ENCODE data around the gene FANCC. TPM values are rescaled to one million over a fixed set of nuclear protein-coding genes. Genes with fewer than 3 reads are reported as not detected.
"Not testable (repeated sequence)": the region's sequence is repeated elsewhere in the genome, so short reads cannot be mapped to it uniquely, and the experiment has no call there.

Gene FANCC
- total RNA-seq, 1 experiment from 2014 or later, result 13.4 TPM

DNA sequence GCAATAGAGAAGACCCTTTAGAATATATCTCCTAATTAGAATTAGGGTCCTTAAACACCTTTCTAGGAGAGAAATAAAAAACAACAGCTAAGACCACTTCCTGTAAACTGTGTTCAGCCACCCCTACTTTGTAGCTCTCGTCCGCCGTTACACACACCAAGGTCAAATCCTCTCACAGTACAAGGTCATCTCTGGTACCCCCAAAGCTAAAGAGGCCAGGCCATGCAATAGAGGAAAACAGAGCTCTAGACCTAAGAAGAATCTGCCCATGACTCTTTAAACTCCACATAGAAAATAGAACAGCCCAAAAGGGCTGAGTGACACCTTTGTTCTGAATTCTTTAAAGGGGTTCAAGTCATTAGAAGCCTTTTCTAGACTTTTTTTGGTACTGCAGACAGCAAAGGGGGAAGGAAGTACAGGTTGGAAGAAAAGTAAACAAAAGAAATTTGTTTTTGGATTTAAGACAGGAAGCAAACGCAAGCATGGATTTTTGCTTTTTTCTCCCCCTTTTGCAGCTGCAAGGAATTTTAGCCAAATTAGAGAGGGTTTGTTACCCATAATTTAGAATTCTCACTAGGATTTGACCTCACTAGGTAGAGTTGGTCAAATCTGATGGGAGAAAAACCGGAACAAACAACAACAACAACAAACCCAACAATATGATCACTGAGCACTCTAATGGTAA, 13.4 kb upstream of the FANCC start:
- no peak for DNase-seq (ENCODE audit: low read depth)

DNA sequence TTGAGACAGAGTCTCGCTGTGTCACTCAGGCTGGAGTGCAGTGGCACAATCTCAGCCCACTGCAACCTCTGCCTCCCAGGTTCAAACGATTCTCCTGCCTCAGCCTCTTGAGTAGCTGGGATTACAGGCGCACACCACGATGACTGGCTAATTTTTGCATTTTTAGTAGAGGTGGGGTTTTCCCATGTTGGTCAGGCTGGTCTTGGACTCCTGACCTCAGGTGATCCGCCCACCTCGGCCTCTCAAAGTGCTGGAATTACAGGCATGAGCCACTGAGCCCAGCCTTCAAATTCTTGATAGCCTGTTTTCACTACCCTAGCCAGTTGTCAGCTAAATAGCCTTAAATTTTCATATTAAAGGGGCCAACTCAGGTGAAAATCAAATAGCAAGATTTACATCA, 11.6 kb upstream of the FANCC start:
- DNase-seq (ENCODE audit: low read depth), result not testable (repeated sequence)

GRCh38 chr9:95327239-95327865, 9.8 kb upstream of the FANCC start:
- no peak for DNase-seq (ENCODE audit: low read depth)

DNA sequence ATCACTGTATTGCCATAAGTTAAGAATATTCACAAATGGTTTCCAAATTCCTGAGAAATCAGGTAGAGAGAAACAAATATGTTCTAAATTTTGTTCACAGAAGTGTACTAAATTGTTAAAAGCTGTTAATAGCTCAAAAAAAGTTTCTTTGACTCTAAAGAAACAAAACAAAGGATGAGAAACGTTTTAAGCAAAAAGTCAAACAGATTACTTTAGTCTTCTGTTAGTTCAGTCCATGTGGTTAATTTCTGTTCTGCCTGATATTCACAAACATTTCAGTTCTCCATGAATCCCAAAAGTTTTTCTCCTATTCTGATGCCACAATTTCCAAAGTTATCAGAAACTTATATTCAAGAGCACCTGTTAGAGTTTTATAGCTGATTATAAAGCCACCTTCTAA, 7.7 kb upstream of the FANCC start:
- no peak for DNase-seq (ENCODE audit: low read depth)

DNA sequence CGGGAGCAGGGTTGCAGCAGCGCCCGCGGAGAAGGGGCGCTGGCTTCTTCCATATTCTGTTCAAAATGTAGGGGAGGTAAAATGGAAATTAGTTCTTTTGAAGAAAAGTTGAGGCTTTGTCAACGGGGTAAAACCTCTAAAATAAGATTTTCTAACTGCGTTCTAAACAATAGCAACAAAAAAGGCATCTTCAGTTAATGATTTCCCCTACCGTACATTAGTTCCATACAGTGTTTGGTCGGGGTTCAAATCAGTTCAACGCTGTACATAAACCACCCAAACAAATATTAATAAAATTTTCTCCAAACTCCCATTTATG, 343 bp upstream of the FANCC start:
- no peak for DNase-seq (ENCODE audit: low read depth)

GRCh38 chr9:95316794-95317118, 753 bp downstream of the FANCC start:
- peak; percentile 85 for DNase-seq (ENCODE audit: low read depth)

- DNase-seq (ENCODE audit: low read depth), result no peak
Measured at GRCh38 chr9:95316274-95316673, 1.2 kb downstream of the FANCC start.

- no peak for DNase-seq (ENCODE audit: low read depth)
Measured at GRCh38 chr9:95315108-95315746, 2.3 kb downstream of the FANCC start.

DNA sequence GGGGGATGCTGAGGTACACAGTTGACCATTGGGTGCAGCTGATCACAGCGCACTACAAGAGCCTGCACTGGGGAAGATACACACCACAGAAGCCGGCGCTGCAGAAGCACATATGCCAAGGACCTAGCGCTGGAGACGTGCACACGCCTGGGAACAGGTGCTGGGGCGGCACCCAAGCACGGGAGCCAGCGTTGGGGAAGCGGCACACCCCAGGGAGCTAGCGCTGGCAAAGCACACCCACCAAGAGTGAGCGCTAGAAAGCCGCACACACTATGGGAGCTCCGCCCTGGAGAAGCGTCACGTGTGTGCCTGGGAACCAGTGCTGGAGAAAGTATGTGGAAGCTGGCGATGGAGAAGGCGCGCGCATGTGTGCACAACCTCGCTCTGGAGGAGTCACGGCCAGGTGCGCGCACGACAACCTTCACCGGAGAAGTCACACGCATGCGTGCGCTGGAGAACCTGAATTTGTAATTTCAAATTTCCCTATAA, 4.5 kb downstream of the FANCC start:
- DNase-seq (ENCODE audit: low read depth), result peak; percentile 43

DNA sequence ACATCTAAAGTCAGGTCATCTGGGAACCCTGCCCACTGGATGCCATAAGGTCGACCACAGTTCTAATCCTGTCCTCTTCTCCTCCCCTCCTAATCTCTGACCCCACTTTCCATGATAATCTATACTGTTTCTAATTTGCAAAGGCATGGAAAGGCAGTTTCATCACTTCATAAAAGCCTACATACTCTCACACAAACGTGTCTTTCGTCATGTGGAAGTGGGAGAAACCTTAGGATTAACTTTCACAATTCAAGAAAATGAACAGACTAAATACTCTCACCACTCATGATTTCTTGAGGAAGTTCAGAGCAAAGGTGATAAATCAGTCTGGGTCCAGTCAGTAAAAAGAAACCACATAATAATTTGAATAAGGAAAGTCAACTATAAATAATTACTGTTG, 5.5 kb downstream of the FANCC start:
- no peak for DNase-seq (ENCODE audit: low read depth)

DNA sequence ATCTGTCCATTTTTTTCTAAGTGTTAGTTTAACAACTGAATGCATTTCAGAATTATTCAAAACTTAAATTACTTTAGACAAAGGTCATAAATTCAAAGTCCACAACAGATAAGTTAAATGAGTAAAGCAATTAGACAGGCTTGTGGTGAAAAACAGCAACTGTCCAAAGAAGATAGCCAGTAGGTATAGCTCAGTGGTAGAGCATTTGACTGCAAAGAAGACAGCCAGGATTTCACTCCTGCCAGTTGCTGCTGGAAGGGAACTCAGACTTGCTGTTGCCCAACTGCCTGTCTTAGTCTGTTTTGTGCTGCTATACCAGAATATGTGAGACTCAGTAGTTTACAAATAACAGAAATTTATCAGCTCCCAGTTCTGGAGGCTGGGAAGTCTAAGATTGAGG, 10.0 kb downstream of the FANCC start:
- DNase-seq (ENCODE audit: low read depth), result peak; percentile 58

DNA sequence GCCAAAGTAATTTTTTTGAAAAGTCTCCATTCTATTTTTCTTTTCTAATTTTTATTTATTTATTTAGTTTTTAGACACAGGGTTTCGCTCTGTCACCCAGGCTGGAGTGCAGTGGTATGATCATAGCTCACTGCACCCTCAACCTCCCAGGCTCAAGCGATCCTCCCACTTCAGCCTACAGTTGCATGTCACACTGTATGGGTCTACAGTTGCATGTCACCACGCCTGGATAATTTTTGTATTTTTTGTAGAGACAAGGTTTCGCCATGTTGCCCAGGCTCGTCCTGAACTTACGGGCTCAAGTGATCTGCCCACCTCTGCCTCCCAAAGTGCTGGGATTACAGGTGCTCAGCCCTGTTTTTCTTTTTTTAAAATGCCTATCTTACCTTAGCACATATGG, 10.7 kb downstream of the FANCC start:
- DNase-seq (ENCODE audit: low read depth), result no peak

- peak; percentile 82 for DNase-seq (ENCODE audit: low read depth)
Measured at GRCh38 chr9:95305770-95306492, 11.6 kb downstream of the FANCC start.

- no peak for DNase-seq (ENCODE audit: low read depth)
Measured at GRCh38 chr9:95302479-95302878, 15.0 kb downstream of the FANCC start.

GRCh38 chr9:95297760-95298159, 19.7 kb downstream of the FANCC start:
- DNase-seq (ENCODE audit: low read depth), result no peak

DNA sequence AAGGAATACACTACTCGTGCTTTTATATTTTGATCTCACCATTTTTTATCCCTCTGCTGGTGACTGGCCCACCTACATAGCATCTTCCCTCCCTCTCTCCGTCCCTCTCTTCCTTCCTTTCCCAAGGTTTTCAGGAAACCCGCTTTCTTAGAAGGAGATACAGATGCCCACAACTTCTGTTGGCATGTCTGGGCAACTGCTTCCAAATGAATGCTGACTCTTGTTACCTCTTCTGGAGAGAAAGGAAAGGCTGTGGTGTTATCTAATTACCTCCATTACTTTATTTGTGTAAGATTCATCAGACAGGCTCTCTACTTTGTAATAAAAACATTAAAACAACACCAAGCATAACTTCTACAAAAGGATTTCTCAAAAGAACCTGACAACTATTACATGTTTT, 20.2 kb downstream of the FANCC start:
- peak; percentile 51 for DNase-seq (ENCODE audit: low read depth)

DNA sequence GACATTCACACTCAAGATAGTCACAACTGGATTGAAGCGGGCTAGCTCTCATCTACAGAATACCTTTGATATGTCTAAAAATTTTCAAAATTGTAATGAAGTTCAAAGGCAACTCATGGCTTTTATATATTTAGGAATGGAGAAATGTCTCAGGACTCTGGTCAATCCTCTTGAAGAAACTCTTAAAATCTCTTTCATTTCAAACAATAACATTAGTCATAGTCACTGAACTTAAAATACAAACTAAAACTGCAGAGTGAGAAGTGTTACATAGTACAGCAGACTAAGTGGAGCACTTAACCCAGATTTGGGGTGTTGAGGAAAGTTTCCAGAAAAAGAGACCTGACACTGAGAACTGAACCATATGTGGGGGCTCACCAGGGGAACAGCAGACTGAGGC, 20.7 kb downstream of the FANCC start:
- DNase-seq (ENCODE audit: low read depth), result no peak

GRCh38 chr9:95293296-95293695, 24.2 kb downstream of the FANCC start:
- not testable (repeated sequence) for DNase-seq (ENCODE audit: low read depth)

DNA sequence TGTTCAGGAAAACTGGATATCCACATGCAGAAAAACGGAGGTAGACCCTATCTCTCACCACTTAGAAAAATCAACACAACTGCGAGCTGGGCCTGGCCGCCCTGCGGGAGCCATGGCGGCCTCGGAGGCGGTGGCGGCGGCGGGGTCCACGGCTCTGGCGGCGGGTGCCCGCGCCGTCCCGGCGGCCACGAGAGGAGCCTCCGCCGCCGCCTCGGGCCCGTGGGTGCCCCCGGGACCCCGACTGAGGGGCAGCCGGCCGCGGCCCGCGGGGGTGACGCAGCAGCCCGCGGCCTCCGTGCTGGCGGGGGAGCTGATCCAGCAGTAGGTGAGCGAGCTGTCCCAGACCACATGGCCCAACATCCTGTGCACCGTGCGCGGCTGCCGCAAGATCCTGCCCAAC, 25.3 kb downstream of the FANCC start:
- DNase-seq (ENCODE audit: low read depth), result no peak

GRCh38 chr9:95286151-95286550, 31.4 kb downstream of the FANCC start:
- no peak for DNase-seq (ENCODE audit: low read depth)

DNA sequence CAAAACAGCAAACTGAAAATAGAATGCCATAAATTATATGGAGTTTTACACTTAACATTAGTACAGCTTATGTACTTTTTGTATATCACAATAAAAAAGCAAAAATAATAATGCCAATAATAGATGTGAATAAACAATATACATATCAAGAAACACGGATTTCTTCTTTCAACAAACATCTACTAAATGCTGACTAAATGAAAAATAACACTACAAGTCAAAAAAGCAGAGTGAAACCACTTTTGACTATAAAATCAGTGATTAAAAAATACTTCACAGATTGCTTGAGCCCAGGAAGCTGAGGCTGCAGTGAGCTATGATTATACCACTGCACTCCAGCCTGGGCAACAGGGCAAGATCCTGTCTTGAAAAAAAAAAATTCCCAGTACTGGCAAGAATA, 32.2 kb downstream of the FANCC start:
- no peak for DNase-seq (ENCODE audit: low read depth)
